DOHH2 (cell line): ENCODE measurements around the gene FYB1.

ENCODE experiments used
- EZH2phosphoT487 ChIP-seq: fragments of 200-600 bp; sonication (generic); IDR thresholded peaks from 2 replicates; pipeline ENCODE4 v1.6.1; 2017; ENCODE audit warnings: borderline replicate concordance, mild to moderate bottlenecking, antibody characterized with exemption, low read length, moderate library complexity, mixed read lengths
- TF ChIP-seq, protein P1 (sequence below): fragments of 200-600 bp; sonication (generic); IDR thresholded peaks from one replicate; pipeline ENCODE4 v1.5.1; 2014; ENCODE audit warnings: antibody characterized with exemption, mild to moderate bottlenecking, low read depth, low read length; ENCODE audit not compliant: poor library complexity, severe bottlenecking

GRCh38 chr5:39235648-39236047 lies 16.3 kb upstream of the FYB1 start:
- TF ChIP-seq, protein P1, sequence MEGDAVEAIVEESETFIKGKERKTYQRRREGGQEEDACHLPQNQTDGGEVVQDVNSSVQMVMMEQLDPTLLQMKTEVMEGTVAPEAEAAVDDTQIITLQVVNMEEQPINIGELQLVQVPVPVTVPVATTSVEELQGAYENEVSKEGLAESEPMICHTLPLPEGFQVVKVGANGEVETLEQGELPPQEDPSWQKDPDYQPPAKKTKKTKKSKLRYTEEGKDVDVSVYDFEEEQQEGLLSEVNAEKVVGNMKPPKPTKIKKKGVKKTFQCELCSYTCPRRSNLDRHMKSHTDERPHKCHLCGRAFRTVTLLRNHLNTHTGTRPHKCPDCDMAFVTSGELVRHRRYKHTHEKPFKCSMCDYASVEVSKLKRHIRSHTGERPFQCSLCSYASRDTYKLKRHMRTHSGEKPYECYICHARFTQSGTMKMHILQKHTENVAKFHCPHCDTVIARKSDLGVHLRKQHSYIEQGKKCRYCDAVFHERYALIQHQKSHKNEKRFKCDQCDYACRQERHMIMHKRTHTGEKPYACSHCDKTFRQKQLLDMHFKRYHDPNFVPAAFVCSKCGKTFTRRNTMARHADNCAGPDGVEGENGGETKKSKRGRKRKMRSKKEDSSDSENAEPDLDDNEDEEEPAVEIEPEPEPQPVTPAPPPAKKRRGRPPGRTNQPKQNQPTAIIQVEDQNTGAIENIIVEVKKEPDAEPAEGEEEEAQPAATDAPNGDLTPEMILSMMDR, result no peak
- TF ChIP-seq EZH2phosphoT487, result no peak
